ENCODE measurements around the gene CASP8AP2. TPM values are rescaled to one million over a fixed set of nuclear protein-coding genes. Genes with fewer than 3 reads are reported as not detected.

The CASP8AP2 gene
- total and polyA plus RNA-seq, 9 of the 15 experiments (the other 6 are each of a cell fraction or from before 2014, with no cell fraction given): 10.6 to 30.0 (median 19.1) TPM

DNA sequence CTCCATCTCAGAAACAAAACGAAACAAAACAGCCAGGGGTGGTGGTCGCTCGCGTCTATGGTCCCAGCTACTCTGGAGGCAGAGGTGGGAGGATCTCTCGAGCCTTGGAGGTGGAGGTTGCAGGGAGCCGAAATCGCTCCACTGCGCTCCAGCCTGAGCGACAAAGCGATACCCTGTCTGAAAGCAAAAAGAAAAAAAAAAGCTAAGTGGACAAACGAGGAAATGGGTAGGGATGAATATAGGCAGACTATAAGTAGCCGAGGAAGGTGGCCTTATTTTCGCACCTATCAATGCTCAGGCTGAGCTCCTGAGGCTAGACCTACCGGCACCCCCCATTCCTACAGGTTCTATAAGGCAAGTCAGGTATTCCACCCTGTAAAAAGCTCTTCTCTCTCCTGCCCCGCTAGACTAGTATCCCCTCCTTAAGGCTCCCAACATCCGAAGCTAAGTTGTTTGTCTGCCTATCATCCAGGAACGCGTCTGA is 650 bp upstream of the CASP8AP2 start:
- CTCF ChIA-PET (ENCODE audit: low intra/inter-chr PET ratio): no interaction called here
- POLR2A ChIA-PET: interaction anchor here (0.7 to 3.9 kb wide), 7 partner anchors 9 to 758 kb away, joined by 3 to 43 read pairs (median 5); partner anchors contain the start of gene MDN1
- Histone ChIP-seq H3K4me2 (ENCODE audit: insufficient read depth, low read length) (peak overlapping the region; percentile 82), H3K27ac (ENCODE audit: extremely low read depth, low read depth, low read length) (peak overlapping the region; percentile 60), H3K4me1 (replicated peaks in 1 of 2; ENCODE audit: control insufficient read depth in 2 of 2, insufficient read depth in 2 of 2, low read length in 2 of 2) (peaks cover 0 to 17% of the 10 kb centered on the region in 2 experiments; a peak in 3 of 5 replicates), H3K27me3 (ENCODE audit: control insufficient read depth in 2 of 2, insufficient read depth in 2 of 2, low read length in 2 of 2) (no peaks in the 10 kb centered on the region), H2AFZ (ENCODE audit: low read depth, low read length) (peak overlapping the region; percentile 92), H3K9me3 (replicated peaks; ENCODE audit: control insufficient read depth, insufficient read depth, low read depth, low read length) (no peaks in the 10 kb centered on the region), H3K4me3 (peak overlapping the region; percentile 73), H3K9me1 (ENCODE audit: control insufficient read depth, insufficient read depth, low read length) (no peaks in the 10 kb centered on the region), H3K9ac (ENCODE audit: insufficient read depth in 1 of 2, low read depth in 2 of 2, low read length in 2 of 2) (peak overlapping the region; percentile 65 to 95), H3K36me3 (ENCODE audit: control insufficient read depth, insufficient read depth, low read length) (peaks cover 23% of the 10 kb centered on the region), H3K79me2 (ENCODE audit: control insufficient read depth, insufficient read depth, low read length) (peaks cover 32% of the 10 kb centered on the region), H4K20me1 (replicated peaks; ENCODE audit: control insufficient read depth, insufficient read depth, low read length) (no peaks in the 10 kb centered on the region)
- FAIRE-seq (no peak), ATAC-seq (peak; percentile 65), DNase-seq (ENCODE audit: extremely low read depth in 1 of 4, low spot score in 3 of 4) (no peak)
- BruUV-seq (replicated peaks): TSS peak; percentile 89
- in situ Hi-C loops (cut with MboI) (no loop called here), intact Hi-C loops (cut with micrococcal nuclease) (no loop called here)
- 0% methylated on average over 18 of the region's 18 CpGs for WGBS (ENCODE audit: insufficient coverage, low coverage, missing lambda C conversion rate)
- TF ChIP-seq, protein P1, sequence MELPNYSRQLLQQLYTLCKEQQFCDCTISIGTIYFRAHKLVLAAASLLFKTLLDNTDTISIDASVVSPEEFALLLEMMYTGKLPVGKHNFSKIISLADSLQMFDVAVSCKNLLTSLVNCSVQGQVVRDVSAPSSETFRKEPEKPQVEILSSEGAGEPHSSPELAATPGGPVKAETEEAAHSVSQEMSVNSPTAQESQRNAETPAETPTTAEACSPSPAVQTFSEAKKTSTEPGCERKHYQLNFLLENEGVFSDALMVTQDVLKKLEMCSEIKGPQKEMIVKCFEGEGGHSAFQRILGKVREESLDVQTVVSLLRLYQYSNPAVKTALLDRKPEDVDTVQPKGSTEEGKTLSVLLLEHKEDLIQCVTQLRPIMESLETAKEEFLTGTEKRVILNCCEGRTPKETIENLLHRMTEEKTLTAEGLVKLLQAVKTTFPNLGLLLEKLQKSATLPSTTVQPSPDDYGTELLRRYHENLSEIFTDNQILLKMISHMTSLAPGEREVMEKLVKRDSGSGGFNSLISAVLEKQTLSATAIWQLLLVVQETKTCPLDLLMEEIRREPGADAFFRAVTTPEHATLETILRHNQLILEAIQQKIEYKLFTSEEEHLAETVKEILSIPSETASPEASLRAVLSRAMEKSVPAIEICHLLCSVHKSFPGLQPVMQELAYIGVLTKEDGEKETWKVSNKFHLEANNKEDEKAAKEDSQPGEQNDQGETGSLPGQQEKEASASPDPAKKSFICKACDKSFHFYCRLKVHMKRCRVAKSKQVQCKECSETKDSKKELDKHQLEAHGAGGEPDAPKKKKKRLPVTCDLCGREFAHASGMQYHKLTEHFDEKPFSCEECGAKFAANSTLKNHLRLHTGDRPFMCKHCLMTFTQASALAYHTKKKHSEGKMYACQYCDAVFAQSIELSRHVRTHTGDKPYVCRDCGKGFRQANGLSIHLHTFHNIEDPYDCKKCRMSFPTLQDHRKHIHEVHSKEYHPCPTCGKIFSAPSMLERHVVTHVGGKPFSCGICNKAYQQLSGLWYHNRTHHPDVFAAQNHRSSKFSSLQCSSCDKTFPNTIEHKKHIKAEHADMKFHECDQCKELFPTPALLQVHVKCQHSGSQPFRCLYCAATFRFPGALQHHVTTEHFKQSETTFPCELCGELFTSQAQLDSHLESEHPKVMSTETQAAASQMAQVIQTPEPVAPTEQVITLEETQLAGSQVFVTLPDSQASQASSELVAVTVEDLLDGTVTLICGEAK (IDR thresholded peaks at IDR 0.05): peak; percentile 44; the same call in 1 of the 2 replicates
- TF ChIP-seq, protein P1 (CRISPR knock-in tag; IDR thresholded peaks at IDR 0.05): no peak
- TF ChIP-seq, protein P2, sequence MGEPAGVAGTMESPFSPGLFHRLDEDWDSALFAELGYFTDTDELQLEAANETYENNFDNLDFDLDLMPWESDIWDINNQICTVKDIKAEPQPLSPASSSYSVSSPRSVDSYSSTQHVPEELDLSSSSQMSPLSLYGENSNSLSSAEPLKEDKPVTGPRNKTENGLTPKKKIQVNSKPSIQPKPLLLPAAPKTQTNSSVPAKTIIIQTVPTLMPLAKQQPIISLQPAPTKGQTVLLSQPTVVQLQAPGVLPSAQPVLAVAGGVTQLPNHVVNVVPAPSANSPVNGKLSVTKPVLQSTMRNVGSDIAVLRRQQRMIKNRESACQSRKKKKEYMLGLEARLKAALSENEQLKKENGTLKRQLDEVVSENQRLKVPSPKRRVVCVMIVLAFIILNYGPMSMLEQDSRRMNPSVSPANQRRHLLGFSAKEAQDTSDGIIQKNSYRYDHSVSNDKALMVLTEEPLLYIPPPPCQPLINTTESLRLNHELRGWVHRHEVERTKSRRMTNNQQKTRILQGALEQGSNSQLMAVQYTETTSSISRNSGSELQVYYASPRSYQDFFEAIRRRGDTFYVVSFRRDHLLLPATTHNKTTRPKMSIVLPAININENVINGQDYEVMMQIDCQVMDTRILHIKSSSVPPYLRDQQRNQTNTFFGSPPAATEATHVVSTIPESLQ (CRISPR knock-in tag; IDR thresholded peaks at IDR 0.05): 0 out of 2 replicates have a peak, but pooled peaks have one; percentile 2
- peak; percentile 21; the same call in 1 of the 2 replicates for TF ChIP-seq DPF2 (IDR thresholded peaks at IDR 0.05)
- TF ChIP-seq, protein P3, sequence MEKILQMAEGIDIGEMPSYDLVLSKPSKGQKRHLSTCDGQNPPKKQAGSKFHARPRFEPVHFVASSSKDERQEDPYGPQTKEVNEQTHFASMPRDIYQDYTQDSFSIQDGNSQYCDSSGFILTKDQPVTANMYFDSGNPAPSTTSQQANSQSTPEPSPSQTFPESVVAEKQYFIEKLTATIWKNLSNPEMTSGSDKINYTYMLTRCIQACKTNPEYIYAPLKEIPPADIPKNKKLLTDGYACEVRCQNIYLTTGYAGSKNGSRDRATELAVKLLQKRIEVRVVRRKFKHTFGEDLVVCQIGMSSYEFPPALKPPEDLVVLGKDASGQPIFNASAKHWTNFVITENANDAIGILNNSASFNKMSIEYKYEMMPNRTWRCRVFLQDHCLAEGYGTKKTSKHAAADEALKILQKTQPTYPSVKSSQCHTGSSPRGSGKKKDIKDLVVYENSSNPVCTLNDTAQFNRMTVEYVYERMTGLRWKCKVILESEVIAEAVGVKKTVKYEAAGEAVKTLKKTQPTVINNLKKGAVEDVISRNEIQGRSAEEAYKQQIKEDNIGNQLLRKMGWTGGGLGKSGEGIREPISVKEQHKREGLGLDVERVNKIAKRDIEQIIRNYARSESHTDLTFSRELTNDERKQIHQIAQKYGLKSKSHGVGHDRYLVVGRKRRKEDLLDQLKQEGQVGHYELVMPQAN (IDR thresholded peaks at IDR 0.05; ENCODE audit: borderline replicate concordance): peak; percentile 44; the same call in 1 of the 2 replicates
- TF ChIP-seq MAZ (CRISPR knock-in tag; conservative IDR thresholded peaks at IDR 0.05 in 1 of 2, IDR thresholded peaks at IDR 0.05 in 1 of 2): peak in 1 of 2 experiments; percentile 22; a peak in 1 of 4 replicates
- peak; percentile 59; the same call in 1 of the 2 replicates for TF ChIP-seq NBN (IDR thresholded peaks at IDR 0.05; ENCODE audit: low read depth)
- peak; percentile 29; the same call in 1 of the 2 replicates for TF ChIP-seq CBFA2T3 (IDR thresholded peaks at IDR 0.05)
- TF ChIP-seq MTA3 (IDR thresholded peaks at IDR 0.05; ENCODE audit: borderline replicate concordance): no peak

Measured in K562 (cell line).